GM12878 (cell line): ENCODE measurements around the gene CRTC3. TPM values are rescaled to one million over a fixed set of nuclear protein-coding genes. Genes with fewer than 3 reads are reported as not detected.
A peak's percentile ranks its signal among the peaks of the same experiment; 100 is the strongest.

Experiments used
- ASH2L ChIP-seq: fragments of 300-600, 200-600 bp; sonication (generic); IDR thresholded peaks from 2 replicates; pipeline ENCODE4 v1.6.1; 2017; ENCODE audit warnings: low read depth, mild to moderate bottlenecking, borderline replicate concordance
- CREB1 ChIP-seq: IDR thresholded peaks from 2 replicates; pipeline ENCODE4 v1.6.1; 2012; ENCODE audit warnings: low read depth, mild to moderate bottlenecking, inconsistent platforms
- E2F4 ChIP-seq: IDR thresholded peaks from 2 replicates; pipeline ENCODE4 v1.6.1; 2012; ENCODE audit warnings: low read depth, low read length, improper control_type of control experiment
- EED ChIP-seq: sonication (generic); IDR thresholded peaks from 2 replicates; pipeline ENCODE4 v1.6.1; 2016; ENCODE audit warnings: antibody characterized with exemption, low read depth
- GATAD2B ChIP-seq: fragments of 450-650 bp; conservative IDR thresholded peaks from 2 replicates; pipeline ENCODE4 v1.6.1; 2017; ENCODE audit warnings: low read depth, mild to moderate bottlenecking, moderate library complexity
- IKZF1 ChIP-seq: fragments of 450-650 bp; conservative IDR thresholded peaks from 2 replicates; pipeline ENCODE4 v1.6.1; 2017; ENCODE audit warnings: antibody characterized with exemption, mild to moderate bottlenecking
- IRF5 ChIP-seq: fragments of 450-650 bp; IDR thresholded peaks from 2 replicates; pipeline ENCODE4 v1.6.1; 2017; ENCODE audit warnings: borderline replicate concordance
- MAX ChIP-seq: IDR thresholded peaks from 2 replicates; pipeline ENCODE4 v1.6.1; 2012; ENCODE audit warnings: low read depth, low read length, improper control_type of control experiment
- NFYA ChIP-seq: IDR thresholded peaks from 2 replicates; pipeline ENCODE4 v1.6.1; 2011; ENCODE audit warnings: low read depth, mild to moderate bottlenecking, low read length, improper control_type of control experiment, borderline replicate concordance
- PRDM15 ChIP-seq: fragments of 450-650 bp; formaldehyde crosslinking; IDR thresholded peaks from 2 replicates; pipeline ENCODE4 v1.4.0; 2020; ENCODE audit warnings: mild to moderate bottlenecking, moderate library complexity
- SMAD5 ChIP-seq: IDR thresholded peaks from 2 replicates; pipeline ENCODE4 v1.6.1; 2016; ENCODE audit warnings: antibody characterized with exemption, low read depth
- TAF1 ChIP-seq: IDR thresholded peaks from 2 replicates; pipeline ENCODE4 v1.6.1; 2011; ENCODE audit warnings: mild to moderate bottlenecking, low read depth, low read length, borderline replicate concordance
- TCF3 ChIP-seq: IDR thresholded peaks from 2 replicates; pipeline ENCODE4 v1.6.1; 2012; ENCODE audit warnings: low read depth, mild to moderate bottlenecking, low read length, borderline replicate concordance; ENCODE audit not compliant: insufficient read depth
- USF1 ChIP-seq: IDR thresholded peaks from 2 replicates; pipeline ENCODE4 v1.6.1; 2011; ENCODE audit warnings: borderline replicate concordance, low read depth, mild to moderate bottlenecking, moderate library complexity, mixed read lengths, low read length; ENCODE audit not compliant: insufficient read depth; ENCODE audit errors: extremely low read length
- YY1 ChIP-seq: IDR thresholded peaks from 2 replicates; pipeline ENCODE4 v1.6.1; 2011; ENCODE audit warnings: low read depth, mild to moderate bottlenecking, low read length
- ZBED1 ChIP-seq: IDR thresholded peaks from 2 replicates; pipeline ENCODE4 v1.6.1; 2016; ENCODE audit warnings: borderline replicate concordance
- ZBTB4 ChIP-seq: fragments of 450-650 bp; formaldehyde crosslinking; IDR thresholded peaks from 2 replicates; pipeline ENCODE4 v1.4.0; 2022; ENCODE audit warnings: mild to moderate bottlenecking, moderate library complexity
- ZNF384 ChIP-seq: IDR thresholded peaks from 2 replicates; pipeline ENCODE4 v1.6.1; 2012; ENCODE audit warnings: low read depth, mild to moderate bottlenecking, low read length, improper control_type of control experiment, borderline replicate concordance
- polyA plus RNA-seq, 11 experiments: library from polyadenylated mRNA; depleted of rRNA in 4 of 11; unstranded in 6 of 11; stranded (reverse) in 5 of 11; fragments of >200 nt; fragmentation: Nextera tagmentation in 4 of 11; fragmentation: Illumina TruSeq in 1 of 11; extraction: Ambion mirVana in 4 of 11; extraction: Trizol in 1 of 11; gene quantifications; 1 replicate in 1 of 11; 2 replicates in 10 of 11; pipeline versions ENCODE4 v1.2.1 to v1.2.3, GENCODE V29; 2011 to 2016; ENCODE audit warnings: inconsistent platforms in 2 of 11, missing spikeins in 2 of 11, low read depth in 1 of 11
- total RNA-seq, 4 experiments: library from RNA; depleted of rRNA in 3 of 4; stranded (reverse); fragments of >200 nt in 3 of 4; fragmentation: Illumina TruSeq in 1 of 4; extraction: Trizol in 1 of 4; gene quantifications; 2 replicates each; pipeline versions ENCODE4 v1.2.1 to v1.2.3, GENCODE V29; 2013 to 2021

CRTC3 gene
- total and polyA plus RNA-seq, 10 of the 15 experiments (the other 5 are each of a cell fraction or from before 2014, with no cell fraction given) = 3.5 to 36.9 (median 18.9) TPM

- TF ChIP-seq ZBTB4 (CRISPR knock-in tag) (no peak), IRF5 (no peak), USF1 (no peak), TCF3 (no peak), E2F4 (no peak), MAX (no peak), IKZF1 (peak; percentile 85), ZBED1 (no peak), NFYA (no peak), EED (no peak), SMAD5 (no peak), ASH2L (no peak), PRDM15 (CRISPR knock-in tag) (no peak), TAF1 (peak; percentile 34; the same call in 1 of the 2 replicates), YY1 (peak; percentile 88), GATAD2B (peak; percentile 69; the same call in 1 of the 2 replicates), ZNF384 (no peak), CREB1 (no peak)
Observed at GRCh38 chr15:90529371-90530249, at the start of gene CRTC3 (continued).
